GM18520 (cell line): ENCODE results near the gene IRF9.

Experiments used
- ATAC-seq: cut with Tn5 transposase; IDR thresholded peaks from one replicate; pipeline ENCODE4 v1.9.1; 2021; ENCODE audit not compliant: unreplicated experiment

IRF9 gene

GRCh38 chr14:24160850-24161804 is at the start of gene IRF9:
Gene IRF9, plus strand, starts transcription at chr14:24161265. Its CDS starts 880 bp downstream, at chr14:24162145.
- ATAC-seq, result peak; percentile 61

GRCh38 chr14:24113379-24113800 is 47.7 kb upstream of the IRF9 start:
- no peak for ATAC-seq

DNA sequence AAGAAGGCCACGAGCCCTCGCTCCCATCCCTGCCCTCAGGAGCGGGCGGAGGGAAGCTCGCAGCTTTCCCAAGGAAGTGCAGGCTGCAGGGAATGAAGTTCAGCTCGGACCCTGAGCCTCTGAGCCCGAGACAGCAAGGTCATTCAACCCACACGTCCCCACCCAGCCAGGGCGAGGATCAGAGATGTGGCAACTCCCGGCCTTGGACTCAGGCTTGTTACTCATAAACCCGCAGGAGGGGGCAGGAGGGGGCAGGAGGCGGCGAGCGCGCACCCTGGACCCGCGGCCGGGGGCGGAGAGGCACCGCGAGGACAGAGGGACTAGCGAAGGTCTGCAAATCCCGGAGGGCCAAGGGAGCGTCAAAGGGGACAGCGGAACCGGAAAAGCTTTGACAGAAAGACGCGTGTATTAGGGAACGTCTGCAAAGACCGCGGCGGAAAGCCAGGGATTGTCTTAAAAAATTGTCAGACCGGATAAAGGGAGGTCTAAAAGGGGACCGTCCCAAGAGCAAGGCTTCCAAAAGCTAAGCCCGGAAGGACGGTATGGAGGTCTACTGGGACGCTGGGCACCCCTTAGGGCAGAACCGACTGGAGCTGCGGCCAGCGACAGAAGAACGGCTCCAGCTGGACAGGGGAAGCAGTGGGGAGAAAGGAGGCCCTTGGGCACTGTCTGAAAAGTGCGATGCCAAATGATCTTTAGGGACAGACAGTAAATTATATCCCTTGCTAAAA is 47.1 kb upstream of the IRF9 start:
- peak; percentile 0 for ATAC-seq

DNA sequence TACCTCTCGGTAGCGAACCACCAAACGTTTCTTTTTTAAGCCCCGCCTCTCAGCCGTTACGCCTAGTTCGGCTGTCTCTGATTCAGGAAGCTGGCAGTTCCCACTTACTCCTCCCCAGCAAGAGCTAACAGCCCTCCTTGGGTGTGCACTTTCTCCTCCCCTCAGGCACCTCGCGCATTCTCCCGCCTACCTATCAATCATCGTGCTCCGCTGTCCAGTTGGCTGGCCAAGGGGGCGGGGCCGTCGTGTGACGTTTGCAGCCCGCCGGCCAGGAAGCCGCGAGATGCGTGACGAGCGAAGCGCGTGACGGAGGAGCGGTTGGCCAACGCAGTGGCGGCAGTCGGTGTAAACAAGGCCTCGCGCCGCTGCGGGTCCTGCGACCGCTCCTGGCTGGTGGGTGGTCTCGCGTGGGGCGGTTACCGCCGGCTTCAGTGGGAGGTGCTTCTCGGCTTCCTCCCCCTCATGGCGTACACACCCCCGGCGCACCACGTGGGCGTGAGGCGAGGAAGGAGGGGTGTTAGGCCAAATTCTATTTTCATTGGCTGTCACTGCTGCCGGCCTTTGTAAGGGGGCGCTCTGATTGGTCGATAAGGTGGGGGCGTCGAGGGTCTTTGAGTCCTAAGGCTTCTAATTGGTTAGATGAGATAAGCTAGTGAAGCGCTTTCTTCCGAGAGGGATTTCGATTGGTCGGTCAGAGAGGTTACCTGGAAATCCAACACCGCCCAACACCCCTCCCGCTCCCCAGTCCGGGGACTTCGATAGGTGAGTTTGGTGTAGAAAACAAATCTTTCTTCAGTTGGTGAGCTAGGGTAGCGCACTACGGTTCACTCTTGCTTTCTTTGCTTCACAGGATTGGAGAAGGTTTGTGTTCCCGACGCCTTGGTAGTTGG is 46.3 kb upstream of the IRF9 start, which contains the start of the genes DCAF11 and NRL:
DCAF11 (plus strand) TSS at position 246 of the 890 bp plus-strand sequence. CDS start 818 bp downstream, outside the sequence.
NRL (minus strand) TSS at position 418 of the 890 bp plus-strand sequence. CDS start 32,101 bp downstream, outside the sequence.
- peak; percentile 82 for ATAC-seq

- ATAC-seq, result no peak
Observed at GRCh38 chr14:24115422-24116127, 45.5 kb upstream of the IRF9 start.

DNA sequence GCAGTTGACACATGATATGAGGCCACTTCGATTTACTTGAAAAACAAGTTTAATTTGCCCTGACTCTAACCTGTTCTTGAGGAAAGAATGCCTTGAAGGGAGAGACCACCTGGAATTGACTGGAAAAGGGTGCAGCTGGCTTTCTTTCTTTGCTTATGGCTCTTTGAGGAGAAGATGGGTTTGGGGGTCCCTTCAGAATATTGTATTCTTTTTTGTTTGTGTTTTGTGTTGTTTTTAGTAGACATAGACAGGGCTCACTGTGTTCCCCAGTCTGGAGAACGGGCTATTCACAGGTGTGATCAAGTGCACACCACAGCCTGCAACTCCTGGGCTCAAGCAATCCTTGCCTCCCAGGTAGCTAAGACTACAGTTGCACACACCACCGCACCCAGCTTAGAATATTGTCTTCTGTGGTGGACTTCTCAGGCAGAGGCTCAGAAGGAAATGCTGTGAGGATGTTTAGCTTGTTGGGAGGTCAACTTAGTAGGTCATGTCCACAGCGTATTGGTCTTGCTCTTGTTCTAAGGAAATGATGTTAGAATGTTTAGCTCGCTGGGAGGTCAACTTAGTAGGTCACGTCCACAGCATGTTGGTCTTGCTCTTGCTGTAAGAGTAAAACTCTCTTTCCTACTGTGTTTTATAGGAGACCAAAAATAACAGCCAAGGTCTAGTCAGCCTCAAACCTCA is 44.8 kb upstream of the IRF9 start:
- ATAC-seq, result no peak

GRCh38 chr14:24117179-24117578 is 43.9 kb upstream of the IRF9 start:
- no peak for ATAC-seq

- ATAC-seq, result no peak
Observed at GRCh38 chr14:24119691-24120090, 41.4 kb upstream of the IRF9 start.

DNA sequence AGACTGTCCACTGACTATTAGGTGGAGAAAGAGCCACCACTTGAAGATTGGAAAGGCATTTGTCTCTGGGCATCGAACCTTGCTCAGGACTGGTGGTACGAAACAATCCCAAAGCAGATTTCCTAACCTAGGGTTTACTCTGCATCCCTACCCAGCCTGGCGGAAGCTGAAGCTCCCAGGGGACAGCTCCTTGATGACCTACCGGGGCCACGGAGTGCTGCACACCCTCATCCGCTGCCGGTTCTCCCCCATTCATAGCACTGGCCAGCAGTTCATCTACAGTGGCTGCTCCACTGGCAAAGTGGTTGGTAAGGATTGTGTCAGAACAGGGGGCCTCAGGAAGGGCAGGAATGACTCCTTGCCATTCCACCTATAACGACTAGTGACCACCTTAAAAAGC is 39.9 kb upstream of the IRF9 start:
- ATAC-seq, result no peak

DNA sequence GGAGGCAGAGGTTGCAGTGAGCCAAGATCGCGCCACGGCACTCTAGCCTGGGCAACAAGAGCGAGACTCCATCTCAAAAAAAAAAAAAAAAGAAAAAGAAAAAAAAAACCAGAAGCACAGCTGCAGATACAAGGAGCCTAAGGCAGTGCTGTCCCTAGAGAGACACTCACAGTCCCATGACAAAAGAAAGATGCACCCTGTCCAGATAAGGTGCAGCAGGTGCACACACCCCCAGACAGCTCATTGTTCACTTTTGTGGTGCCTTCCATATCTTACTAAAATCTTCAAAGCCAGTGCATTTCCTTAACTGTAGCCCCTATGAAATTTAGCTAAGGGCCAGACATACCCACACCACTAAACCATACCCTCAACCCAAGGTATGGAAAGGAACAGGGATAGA is 38.6 kb upstream of the IRF9 start:
- ATAC-seq, result no peak

- ATAC-seq, result no peak
Observed at GRCh38 chr14:24122898-24123297, 38.2 kb upstream of the IRF9 start.

DNA sequence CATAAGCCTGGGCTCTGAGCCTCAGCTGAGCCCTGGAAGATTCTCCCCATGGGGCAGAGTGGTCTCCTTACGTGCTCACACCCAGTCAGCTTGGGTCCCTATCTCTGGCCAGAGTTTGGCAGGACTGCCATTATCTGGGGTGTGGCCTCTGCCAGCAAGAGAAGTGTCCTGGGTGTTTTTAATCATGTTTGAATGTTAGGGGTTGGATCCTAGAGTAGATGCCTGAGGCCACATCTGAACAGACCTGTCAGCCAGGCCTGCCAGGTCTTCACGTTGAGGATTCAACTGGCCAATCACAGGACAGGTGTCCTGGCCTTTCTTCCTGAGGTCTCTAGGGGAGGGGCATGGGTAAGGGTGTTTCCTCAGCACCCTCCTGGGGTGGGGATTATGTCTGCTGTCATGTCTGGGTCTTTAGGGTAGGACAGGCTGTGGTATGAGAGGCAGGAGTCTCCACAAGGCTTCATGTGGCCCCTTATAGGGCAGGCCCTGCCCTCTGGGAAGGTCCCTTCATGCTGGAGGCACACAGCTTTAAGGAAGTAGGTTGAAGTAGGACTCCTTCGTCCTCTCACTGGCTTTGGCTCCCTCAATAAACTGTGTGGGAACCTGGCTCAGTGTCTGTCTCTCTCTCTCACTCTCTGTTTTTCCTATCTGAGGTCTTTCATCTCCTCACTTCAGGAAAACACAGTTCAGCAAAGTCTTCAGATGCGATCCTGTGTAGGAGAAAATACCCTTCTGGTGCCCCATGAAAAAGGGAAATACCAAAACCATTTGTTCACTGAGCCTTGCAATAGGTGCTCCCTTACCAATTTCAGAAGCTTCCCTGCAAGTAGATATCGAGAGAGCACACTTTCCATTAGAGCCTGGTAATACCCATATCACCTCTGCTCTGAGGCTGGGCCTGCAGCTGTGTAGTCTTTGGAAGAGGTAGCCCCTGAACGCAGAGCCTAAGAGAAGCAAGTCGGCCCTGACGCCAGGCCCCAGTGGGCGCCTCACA is 37.3 kb upstream of the IRF9 start:
- ATAC-seq, result peak; percentile 47

GRCh38 chr14:24126939-24127338 is 34.1 kb upstream of the IRF9 start:
- no peak for ATAC-seq

GRCh38 chr14:24127673-24128072 is 33.4 kb upstream of the IRF9 start:
- ATAC-seq, result no peak

DNA sequence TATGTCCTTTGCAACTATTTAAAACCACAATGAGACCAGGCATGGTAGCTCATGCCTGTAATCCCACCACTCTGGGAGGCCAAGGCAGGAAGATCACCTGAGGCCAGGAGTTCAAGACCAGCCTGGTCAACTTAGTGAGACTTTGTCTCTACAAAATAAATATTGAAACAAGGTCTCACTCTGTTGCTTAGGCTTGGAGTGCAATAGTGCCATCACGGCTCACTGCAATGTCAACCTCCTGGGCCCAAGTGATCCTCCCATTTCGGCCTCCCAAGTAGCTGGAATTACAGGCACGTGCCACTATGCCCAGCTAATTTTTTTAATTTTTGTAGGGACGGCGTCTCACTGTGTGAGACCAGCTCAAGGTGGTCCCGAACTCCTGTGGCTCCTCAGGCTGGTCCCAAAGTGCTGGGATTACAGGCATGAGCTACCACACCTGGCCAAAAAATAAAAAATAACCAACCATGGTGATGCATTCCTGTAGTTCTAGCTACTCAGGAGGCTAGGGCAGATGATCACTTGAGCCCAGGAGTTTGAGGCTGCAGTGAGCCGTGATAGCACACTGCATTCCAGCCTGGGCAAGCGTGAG is 31.6 kb upstream of the IRF9 start:
- ATAC-seq, result no peak

- no peak for ATAC-seq
Observed at GRCh38 chr14:24130380-24130716, 30.7 kb upstream of the IRF9 start, which contains the start of gene FITM1. Gene FITM1, plus strand, starts transcription at chr14:24130659. Its CDS starts 905 bp downstream, at chr14:24131564.

- no peak for ATAC-seq
Observed at GRCh38 chr14:24130717-24131548, 30.1 kb upstream of the IRF9 start.
